NCI-H2029 (cell line): ENCODE data around the gene KRTAP10-9.
A peak's percentile ranks its signal among the peaks of the same experiment; 100 is the strongest.

Source experiments
- DNase-seq: peaks from one replicate; lab custom pipeline; 2025; lab: John Stamatoyannopoulos, UW

The KRTAP10-9 gene

GRCh38 chr21:44666401-44667320 is 39.8 kb downstream of the KRTAP10-9 start, which contains the start of gene KRTAP12-2:
Gene KRTAP12-2 (minus strand): TSS chr21:44666927. CDS start chr21:44666886, 41 bp downstream.
- peak; percentile 28 for DNase-seq

- no peak for DNase-seq
Measured at GRCh38 chr21:44667612-44668011, 40.7 kb downstream of the KRTAP10-9 start.

GRCh38 chr21:44670642-44671432 is 43.9 kb downstream of the KRTAP10-9 start:
- no peak for DNase-seq

- DNase-seq, result no peak
Measured at GRCh38 chr21:44671911-44672310, 45.0 kb downstream of the KRTAP10-9 start.

GRCh38 chr21:44677881-44678280 is 51.0 kb downstream of the KRTAP10-9 start:
- no peak for DNase-seq
